Activated T-cell treated with anti-CD3 and anti-CD28 coated beads for 48 hours (primary cell): ENCODE data around the gene GPX7.
"Not testable (repeated sequence)": the region's sequence is repeated elsewhere in the genome, so short reads cannot be mapped to it uniquely, and the experiment has no call there.

Source experiments
- DNase-seq: peaks from one replicate; pipeline ENCODE4 v3.0.0-alpha.2; 2020; ENCODE audit warnings: low read depth

The GPX7 gene

GRCh38 chr1:52601991-52602855 is at the start of gene GPX7:
TSS of gene GPX7 (plus strand) at chr1:52602371. CDS start at chr1:52602410, 39 bp downstream.
- DNase-seq, result peak; percentile 46

- DNase-seq, result peak; percentile 71
Measured at GRCh38 chr1:52552505-52553361, 49.4 kb upstream of the GPX7 start, which contains the start of gene TUT4. TSS of gene TUT4 (minus strand) at chr1:52553092. CDS start at chr1:52526280, 26,812 bp downstream.

GRCh38 chr1:52553362-52554266 is 48.6 kb upstream of the GPX7 start:
- peak; percentile 91 for DNase-seq

- DNase-seq, result no peak
Measured at GRCh38 chr1:52554267-52554640, 47.9 kb upstream of the GPX7 start.

- DNase-seq, result no peak
Measured at GRCh38 chr1:52554756-52555155, 47.4 kb upstream of the GPX7 start.

- DNase-seq, result no peak
Measured at GRCh38 chr1:52556641-52557360, 45.4 kb upstream of the GPX7 start.

- no peak for DNase-seq
Measured at GRCh38 chr1:52558941-52559340, 43.2 kb upstream of the GPX7 start.

GRCh38 chr1:52559875-52560274 is 42.3 kb upstream of the GPX7 start:
- DNase-seq, result no peak

GRCh38 chr1:52562766-52563165 is 39.4 kb upstream of the GPX7 start:
- DNase-seq, result no peak

GRCh38 chr1:52567943-52568342 is 34.2 kb upstream of the GPX7 start:
- no peak for DNase-seq

- no peak for DNase-seq
Measured at GRCh38 chr1:52569449-52570210, 32.5 kb upstream of the GPX7 start.

- no peak for DNase-seq
Measured at GRCh38 chr1:52571783-52572182, 30.4 kb upstream of the GPX7 start.

- no peak for DNase-seq
Measured at GRCh38 chr1:52572387-52572786, 29.8 kb upstream of the GPX7 start.

GRCh38 chr1:52574594-52574993 is 27.6 kb upstream of the GPX7 start:
- no peak for DNase-seq

GRCh38 chr1:52576074-52576473 is 26.1 kb upstream of the GPX7 start:
- no peak for DNase-seq

GRCh38 chr1:52578066-52578465 is 24.1 kb upstream of the GPX7 start:
- DNase-seq, result not testable (repeated sequence)

- DNase-seq, result no peak
Measured at GRCh38 chr1:52579415-52579814, 22.8 kb upstream of the GPX7 start.

- no peak for DNase-seq
Measured at GRCh38 chr1:52580283-52580682, 21.9 kb upstream of the GPX7 start.

- DNase-seq, result no peak
Measured at GRCh38 chr1:52582116-52582696, 20.0 kb upstream of the GPX7 start.

- no peak for DNase-seq
Measured at GRCh38 chr1:52585474-52585873, 16.7 kb upstream of the GPX7 start.
